Measurements from ENCODE around the gene WFDC5. TPM values are rescaled to one million over a fixed set of nuclear protein-coding genes. Genes with fewer than 3 reads are reported as not detected.

The WFDC5 gene
- total and polyA plus RNA-seq, 9 of the 15 experiments (the other 6 are each of a cell fraction or from before 2014, with no cell fraction given) = not detected

DNA sequence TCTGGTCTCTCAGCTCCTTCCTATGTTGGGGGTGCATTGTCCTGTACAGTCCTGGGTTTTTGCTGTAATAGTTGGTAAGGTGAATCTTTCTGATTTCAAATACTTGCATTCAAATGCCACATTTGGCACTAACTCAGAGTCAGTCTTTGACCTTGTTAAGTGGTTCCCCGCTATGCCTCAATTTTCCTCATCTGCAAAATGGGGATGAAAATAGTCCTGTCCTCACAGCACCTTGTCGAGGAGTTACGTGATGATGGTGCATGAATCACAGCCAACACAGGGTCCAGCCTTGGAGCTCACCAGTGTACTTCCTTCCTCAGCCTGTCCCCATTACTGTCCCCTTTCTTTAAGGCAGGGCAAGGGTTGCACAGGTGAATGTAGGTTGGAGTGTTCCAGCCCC, 1.1 kb downstream of the WFDC5 start (continued):
- TF ChIP-seq, protein P1, sequence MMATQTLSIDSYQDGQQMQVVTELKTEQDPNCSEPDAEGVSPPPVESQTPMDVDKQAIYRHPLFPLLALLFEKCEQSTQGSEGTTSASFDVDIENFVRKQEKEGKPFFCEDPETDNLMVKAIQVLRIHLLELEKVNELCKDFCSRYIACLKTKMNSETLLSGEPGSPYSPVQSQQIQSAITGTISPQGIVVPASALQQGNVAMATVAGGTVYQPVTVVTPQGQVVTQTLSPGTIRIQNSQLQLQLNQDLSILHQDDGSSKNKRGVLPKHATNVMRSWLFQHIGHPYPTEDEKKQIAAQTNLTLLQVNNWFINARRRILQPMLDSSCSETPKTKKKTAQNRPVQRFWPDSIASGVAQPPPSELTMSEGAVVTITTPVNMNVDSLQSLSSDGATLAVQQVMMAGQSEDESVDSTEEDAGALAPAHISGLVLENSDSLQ (IDR thresholded peaks at IDR 0.05) = no peak

DNA sequence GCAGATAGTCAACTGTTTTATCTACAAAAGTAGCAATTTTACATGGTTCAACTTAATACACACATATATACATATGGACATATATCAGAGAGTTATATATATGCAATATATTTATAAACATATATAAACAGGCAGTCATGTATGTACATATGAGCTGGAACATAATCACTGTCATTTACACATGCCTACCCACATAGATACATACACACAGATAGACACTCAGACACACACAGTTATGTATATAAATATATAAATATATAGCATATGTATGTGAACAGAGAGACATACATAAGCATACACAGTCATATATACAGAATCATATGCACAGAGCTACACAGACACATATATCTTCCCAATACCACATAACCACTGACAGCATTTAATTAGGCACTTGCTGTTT, 2.2 kb downstream of the WFDC5 start:
- DNase-seq (ENCODE audit: extremely low read depth in 1 of 4, low spot score in 3 of 4) (no peak), FAIRE-seq (no peak), ATAC-seq (no peak)
- Histone ChIP-seq H3K4me3 (no peak overlapping the region), H3K4me1 (replicated peaks in 1 of 2; ENCODE audit: control insufficient read depth in 2 of 2, insufficient read depth in 2 of 2, low read length in 2 of 2) (peaks cover 0 to 3% of the 10 kb centered on the region in 2 experiments; a peak in 1 of 5 replicates), H3K9me3 (replicated peaks; ENCODE audit: control insufficient read depth, insufficient read depth, low read depth, low read length) (no peaks in the 10 kb centered on the region), H3K4me2 (ENCODE audit: insufficient read depth, low read length) (no peak overlapping the region), H3K9ac (ENCODE audit: insufficient read depth in 1 of 2, low read depth in 2 of 2, low read length in 2 of 2) (no peak overlapping the region), H3K36me3 (ENCODE audit: control insufficient read depth, insufficient read depth, low read length) (no peaks in the 10 kb centered on the region), H4K20me1 (replicated peaks; ENCODE audit: control insufficient read depth, insufficient read depth, low read length) (no peaks in the 10 kb centered on the region), H3K27ac (ENCODE audit: extremely low read depth, low read depth, low read length) (no peak overlapping the region), H3K9me1 (ENCODE audit: control insufficient read depth, insufficient read depth, low read length) (no peaks in the 10 kb centered on the region), H3K79me2 (ENCODE audit: control insufficient read depth, insufficient read depth, low read length) (no peaks in the 10 kb centered on the region), H3K27me3 (ENCODE audit: control insufficient read depth in 2 of 2, insufficient read depth in 2 of 2, low read length in 2 of 2) (peaks cover 13 to 51% of the 10 kb centered on the region in 2 experiments; a peak in 4 of 5 replicates), H2AFZ (ENCODE audit: low read depth, low read length) (no peak overlapping the region)
- ChIA-PET CTCF (ENCODE audit: low intra/inter-chr PET ratio) (no interaction called here), POLR2A (interaction anchor here (0.6 to 1.2 kb wide), 3 partner anchors 9 to 56 kb away, joined by 3 read pairs; no protein-coding TSS in a partner anchor)
- BruUV-seq (replicated peaks) = no TSS peak
- in situ Hi-C loops (cut with MboI) = no loop called here
- intact Hi-C loops (cut with micrococcal nuclease) = loop anchor here (5.0 kb wide), 2 partner anchors 70 to 100 kb away; no protein-coding TSS in a partner anchor
- TF ChIP-seq, protein P2, sequence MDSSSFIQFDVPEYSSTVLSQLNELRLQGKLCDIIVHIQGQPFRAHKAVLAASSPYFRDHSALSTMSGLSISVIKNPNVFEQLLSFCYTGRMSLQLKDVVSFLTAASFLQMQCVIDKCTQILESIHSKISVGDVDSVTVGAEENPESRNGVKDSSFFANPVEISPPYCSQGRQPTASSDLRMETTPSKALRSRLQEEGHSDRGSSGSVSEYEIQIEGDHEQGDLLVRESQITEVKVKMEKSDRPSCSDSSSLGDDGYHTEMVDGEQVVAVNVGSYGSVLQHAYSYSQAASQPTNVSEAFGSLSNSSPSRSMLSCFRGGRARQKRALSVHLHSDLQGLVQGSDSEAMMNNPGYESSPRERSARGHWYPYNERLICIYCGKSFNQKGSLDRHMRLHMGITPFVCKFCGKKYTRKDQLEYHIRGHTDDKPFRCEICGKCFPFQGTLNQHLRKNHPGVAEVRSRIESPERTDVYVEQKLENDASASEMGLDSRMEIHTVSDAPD (CRISPR knock-in tag; IDR thresholded peaks at IDR 0.05) = no peak
- TF ChIP-seq, protein P3, sequence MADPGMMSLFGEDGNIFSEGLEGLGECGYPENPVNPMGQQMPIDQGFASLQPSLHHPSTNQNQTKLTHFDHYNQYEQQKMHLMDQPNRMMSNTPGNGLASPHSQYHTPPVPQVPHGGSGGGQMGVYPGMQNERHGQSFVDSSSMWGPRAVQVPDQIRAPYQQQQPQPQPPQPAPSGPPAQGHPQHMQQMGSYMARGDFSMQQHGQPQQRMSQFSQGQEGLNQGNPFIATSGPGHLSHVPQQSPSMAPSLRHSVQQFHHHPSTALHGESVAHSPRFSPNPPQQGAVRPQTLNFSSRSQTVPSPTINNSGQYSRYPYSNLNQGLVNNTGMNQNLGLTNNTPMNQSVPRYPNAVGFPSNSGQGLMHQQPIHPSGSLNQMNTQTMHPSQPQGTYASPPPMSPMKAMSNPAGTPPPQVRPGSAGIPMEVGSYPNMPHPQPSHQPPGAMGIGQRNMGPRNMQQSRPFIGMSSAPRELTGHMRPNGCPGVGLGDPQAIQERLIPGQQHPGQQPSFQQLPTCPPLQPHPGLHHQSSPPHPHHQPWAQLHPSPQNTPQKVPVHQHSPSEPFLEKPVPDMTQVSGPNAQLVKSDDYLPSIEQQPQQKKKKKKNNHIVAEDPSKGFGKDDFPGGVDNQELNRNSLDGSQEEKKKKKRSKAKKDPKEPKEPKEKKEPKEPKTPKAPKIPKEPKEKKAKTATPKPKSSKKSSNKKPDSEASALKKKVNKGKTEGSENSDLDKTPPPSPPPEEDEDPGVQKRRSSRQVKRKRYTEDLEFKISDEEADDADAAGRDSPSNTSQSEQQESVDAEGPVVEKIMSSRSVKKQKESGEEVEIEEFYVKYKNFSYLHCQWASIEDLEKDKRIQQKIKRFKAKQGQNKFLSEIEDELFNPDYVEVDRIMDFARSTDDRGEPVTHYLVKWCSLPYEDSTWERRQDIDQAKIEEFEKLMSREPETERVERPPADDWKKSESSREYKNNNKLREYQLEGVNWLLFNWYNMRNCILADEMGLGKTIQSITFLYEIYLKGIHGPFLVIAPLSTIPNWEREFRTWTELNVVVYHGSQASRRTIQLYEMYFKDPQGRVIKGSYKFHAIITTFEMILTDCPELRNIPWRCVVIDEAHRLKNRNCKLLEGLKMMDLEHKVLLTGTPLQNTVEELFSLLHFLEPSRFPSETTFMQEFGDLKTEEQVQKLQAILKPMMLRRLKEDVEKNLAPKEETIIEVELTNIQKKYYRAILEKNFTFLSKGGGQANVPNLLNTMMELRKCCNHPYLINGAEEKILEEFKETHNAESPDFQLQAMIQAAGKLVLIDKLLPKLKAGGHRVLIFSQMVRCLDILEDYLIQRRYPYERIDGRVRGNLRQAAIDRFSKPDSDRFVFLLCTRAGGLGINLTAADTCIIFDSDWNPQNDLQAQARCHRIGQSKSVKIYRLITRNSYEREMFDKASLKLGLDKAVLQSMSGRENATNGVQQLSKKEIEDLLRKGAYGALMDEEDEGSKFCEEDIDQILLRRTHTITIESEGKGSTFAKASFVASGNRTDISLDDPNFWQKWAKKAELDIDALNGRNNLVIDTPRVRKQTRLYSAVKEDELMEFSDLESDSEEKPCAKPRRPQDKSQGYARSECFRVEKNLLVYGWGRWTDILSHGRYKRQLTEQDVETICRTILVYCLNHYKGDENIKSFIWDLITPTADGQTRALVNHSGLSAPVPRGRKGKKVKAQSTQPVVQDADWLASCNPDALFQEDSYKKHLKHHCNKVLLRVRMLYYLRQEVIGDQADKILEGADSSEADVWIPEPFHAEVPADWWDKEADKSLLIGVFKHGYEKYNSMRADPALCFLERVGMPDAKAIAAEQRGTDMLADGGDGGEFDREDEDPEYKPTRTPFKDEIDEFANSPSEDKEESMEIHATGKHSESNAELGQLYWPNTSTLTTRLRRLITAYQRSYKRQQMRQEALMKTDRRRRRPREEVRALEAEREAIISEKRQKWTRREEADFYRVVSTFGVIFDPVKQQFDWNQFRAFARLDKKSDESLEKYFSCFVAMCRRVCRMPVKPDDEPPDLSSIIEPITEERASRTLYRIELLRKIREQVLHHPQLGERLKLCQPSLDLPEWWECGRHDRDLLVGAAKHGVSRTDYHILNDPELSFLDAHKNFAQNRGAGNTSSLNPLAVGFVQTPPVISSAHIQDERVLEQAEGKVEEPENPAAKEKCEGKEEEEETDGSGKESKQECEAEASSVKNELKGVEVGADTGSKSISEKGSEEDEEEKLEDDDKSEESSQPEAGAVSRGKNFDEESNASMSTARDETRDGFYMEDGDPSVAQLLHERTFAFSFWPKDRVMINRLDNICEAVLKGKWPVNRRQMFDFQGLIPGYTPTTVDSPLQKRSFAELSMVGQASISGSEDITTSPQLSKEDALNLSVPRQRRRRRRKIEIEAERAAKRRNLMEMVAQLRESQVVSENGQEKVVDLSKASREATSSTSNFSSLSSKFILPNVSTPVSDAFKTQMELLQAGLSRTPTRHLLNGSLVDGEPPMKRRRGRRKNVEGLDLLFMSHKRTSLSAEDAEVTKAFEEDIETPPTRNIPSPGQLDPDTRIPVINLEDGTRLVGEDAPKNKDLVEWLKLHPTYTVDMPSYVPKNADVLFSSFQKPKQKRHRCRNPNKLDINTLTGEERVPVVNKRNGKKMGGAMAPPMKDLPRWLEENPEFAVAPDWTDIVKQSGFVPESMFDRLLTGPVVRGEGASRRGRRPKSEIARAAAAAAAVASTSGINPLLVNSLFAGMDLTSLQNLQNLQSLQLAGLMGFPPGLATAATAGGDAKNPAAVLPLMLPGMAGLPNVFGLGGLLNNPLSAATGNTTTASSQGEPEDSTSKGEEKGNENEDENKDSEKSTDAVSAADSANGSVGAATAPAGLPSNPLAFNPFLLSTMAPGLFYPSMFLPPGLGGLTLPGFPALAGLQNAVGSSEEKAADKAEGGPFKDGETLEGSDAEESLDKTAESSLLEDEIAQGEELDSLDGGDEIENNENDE (IDR thresholded peaks at IDR 0.05; ENCODE audit: low read depth, low read length) = no peak

All from K562 (cell line).